ENCODE results near the gene GRM6.

DNA sequence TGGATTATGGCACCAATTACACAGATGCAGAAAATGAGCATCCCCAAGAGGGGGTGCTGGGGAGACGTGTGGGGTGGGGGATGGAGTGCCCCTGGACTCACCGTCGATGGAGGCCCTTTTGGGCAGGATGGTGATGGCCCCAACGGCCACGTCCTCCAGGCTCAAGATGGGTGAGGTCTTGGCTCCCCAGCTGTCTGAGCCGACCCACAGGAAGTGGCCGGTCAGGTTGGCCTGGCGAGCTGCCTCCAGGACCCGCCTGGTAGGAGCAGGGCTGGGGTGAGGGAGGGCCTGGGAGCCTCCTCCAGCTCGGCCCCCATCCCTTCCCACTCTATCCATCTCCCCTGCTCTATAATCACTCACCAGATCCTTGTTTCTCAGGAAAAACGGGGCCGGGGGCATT lies 4.6 kb downstream of the GRM6 start:
- TF ChIP-seq, protein P1, sequence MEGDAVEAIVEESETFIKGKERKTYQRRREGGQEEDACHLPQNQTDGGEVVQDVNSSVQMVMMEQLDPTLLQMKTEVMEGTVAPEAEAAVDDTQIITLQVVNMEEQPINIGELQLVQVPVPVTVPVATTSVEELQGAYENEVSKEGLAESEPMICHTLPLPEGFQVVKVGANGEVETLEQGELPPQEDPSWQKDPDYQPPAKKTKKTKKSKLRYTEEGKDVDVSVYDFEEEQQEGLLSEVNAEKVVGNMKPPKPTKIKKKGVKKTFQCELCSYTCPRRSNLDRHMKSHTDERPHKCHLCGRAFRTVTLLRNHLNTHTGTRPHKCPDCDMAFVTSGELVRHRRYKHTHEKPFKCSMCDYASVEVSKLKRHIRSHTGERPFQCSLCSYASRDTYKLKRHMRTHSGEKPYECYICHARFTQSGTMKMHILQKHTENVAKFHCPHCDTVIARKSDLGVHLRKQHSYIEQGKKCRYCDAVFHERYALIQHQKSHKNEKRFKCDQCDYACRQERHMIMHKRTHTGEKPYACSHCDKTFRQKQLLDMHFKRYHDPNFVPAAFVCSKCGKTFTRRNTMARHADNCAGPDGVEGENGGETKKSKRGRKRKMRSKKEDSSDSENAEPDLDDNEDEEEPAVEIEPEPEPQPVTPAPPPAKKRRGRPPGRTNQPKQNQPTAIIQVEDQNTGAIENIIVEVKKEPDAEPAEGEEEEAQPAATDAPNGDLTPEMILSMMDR (conservative IDR thresholded peaks at IDR 0.05) = no peak
- no peak for TF ChIP-seq EZH2 (IDR thresholded peaks at IDR 0.05; ENCODE audit: low read depth)
